ENCODE data around the gene PCDHGA7.
"Not testable (repeated sequence)": the region's sequence is repeated elsewhere in the genome, so short reads cannot be mapped to it uniquely, and the experiment has no call there.

The PCDHGA7 gene

DNA sequence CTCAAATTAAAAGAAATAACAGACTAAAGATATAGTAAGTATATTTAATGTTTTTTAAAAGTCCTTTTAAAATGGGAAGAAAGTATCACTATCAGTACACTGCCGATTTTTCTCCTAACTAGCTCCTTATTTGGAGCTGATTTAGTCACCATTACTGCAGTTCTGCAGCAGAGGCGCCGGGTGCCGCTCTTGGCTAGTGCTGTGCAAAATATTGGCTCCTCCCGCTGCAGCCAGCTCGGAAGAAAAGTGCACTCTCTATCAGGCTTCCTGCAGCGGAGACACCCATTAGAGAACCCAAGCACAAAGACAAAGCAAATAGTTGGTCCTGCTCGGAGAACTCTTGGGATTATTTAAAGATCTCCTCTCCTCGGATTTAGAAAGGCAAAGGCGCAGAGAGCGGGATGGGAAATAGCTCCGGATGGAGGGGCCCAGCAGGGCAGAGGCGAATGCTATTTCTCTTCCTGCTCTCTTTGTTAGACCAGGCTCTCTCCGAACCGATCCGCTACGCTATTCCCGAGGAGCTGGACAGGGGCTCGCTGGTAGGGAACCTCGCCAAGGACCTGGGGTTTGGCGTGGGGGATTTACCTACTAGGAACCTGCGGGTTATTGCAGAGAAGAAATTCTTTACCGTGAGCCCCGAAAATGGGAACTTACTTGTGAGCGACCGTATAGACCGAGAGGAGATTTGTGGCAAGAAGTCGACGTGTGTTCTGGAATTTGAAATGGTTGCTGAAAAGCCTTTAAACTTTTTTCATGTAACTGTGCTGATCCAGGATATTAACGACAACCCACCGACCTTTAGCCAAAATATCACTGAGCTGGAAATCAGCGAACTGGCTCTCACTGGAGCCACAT is 12.3 kb upstream of the PCDHGA7 start, which contains the start of gene PCDHGB3:
Gene PCDHGB3 (plus strand): TSS at position 249 of the 855 bp plus-strand sequence. CDS start 153 bp downstream, at position 402.
- no peak for DNase-seq

DNA sequence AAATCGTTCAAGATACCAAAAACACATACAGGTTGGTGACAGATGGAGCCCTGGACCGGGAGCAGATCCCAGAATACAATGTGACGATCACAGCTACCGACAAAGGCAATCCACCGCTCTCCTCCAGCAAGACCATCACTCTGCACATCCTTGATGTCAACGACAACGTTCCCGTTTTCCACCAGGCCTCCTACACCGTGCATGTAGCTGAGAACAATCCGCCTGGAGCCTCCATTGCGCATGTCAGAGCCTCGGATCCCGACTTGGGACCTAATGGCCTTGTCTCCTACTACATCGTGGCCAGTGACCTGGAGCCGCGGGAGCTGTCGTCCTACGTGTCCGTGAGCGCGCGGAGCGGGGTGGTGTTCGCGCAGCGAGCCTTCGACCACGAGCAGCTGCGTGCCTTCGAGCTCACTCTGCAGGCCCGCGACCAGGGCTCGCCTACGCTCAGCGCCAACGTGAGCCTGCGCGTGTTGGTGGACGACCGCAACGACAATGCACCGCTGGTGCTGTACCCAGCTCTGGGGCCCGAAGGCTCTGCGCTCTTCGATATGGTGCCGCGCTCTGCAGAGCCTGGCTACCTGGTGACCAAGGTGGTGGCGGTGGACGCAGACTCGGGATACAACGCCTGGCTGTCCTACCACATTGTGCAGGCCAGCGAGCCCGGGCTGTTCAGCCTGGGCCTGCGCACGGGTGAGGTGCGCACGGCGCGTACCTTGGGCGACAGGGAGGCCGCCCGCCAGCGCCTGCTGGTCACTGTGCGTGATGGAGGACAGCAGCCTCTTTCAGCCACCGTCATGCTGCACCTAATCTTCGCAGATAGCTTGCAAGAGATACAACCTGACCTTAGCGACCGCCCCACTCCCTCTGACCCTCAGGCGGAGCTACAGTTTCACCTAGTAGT is 10.7 kb upstream of the PCDHGA7 start:
- DNase-seq, result no peak

- no peak for DNase-seq
These were observed 8.7 kb upstream of the PCDHGA7 start, which contains the start of gene PCDHGA6 for GRCh38 chr5:141373673-141374317. TSS of gene PCDHGA6 (plus strand) at chr5:141373891. CDS start at chr5:141374084, 193 bp downstream.

DNA sequence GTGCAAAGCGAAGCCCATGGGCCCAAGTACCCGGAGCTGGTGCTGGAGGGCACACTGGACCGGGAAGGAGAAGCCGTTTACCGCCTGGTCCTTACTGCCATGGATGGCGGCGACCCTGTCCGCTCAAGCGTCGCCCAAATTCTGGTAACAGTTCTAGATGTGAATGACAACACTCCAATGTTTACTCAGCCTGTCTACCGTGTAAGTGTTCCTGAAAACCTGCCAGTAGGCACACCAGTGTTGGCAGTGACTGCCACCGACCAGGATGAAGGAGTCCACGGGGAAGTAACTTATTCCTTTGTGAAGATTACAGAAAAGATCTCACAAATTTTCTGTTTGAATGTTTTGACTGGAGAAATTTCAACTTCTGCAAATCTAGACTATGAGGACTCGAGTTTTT is 7.9 kb upstream of the PCDHGA7 start:
- no peak for DNase-seq

- not testable (repeated sequence) for DNase-seq
These were observed 6.9 kb upstream of the PCDHGA7 start for GRCh38 chr5:141375444-141376155.

GRCh38 chr5:141383345-141383744 is 803 bp downstream of the PCDHGA7 start:
- no peak for DNase-seq

DNA sequence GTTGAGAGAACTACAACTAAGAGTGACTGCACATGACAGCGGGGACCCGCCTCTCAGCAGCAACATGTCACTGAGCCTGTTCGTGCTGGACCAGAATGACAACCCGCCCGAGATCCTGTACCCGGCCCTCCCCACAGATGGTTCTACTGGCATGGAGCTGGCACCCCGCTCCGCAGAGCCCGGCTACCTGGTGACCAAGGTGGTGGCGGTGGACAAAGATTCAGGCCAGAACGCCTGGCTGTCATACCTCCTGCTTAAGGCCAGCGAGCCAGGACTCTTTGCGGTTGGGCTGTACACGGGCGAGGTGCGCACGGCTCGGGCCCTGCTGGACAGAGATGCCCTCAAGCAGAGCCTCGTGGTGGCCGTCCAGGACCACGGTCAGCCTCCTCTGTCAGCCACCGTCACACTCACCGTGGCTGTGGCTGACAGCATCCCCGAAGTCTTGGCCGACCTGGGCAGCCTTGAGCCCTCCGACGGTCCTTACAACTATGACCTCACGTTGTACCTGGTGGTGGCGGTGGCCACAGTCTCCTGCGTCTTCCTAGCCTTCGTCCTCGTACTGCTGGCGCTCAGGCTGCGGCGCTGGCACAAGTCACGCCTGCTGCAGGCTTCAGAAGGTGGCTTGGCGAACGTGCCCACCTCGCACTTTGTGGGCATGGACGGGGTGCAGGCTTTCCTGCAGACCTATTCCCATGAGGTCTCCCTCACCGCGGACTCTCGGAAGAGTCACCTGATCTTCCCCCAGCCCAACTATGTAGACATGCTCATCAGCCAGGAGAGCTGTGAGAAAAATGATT is 2.1 kb downstream of the PCDHGA7 start:
- DNase-seq, result no peak

DNA sequence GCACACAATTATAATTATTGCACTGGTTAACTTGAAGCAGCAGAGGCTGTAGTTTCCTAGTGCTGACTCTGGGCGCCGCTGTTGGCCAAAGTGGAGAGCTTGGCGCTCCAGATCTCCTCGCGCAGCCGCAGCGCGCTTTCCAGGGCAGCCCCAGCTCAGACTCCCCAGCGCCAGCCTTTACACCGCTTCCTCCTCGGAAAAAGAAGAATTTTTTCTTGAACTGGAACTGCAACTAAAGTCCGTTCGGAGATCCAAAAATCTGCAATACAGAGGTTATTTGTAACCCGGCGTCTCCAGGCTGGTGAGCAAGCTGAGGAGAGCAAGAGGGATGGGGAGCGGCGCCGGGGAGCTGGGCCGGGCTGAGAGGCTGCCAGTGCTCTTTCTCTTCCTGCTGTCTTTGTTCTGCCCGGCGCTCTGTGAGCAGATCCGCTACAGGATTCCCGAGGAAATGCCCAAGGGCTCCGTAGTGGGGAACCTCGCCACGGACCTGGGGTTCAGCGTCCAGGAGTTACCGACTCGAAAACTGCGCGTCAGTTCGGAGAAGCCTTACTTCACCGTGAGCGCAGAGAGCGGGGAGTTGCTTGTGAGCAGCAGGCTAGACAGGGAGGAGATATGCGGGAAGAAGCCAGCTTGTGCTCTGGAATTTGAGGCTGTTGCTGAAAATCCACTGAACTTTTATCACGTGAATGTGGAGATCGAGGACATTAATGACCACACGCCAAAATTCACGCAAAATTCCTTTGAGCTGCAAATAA is 5.2 kb downstream of the PCDHGA7 start, which contains the start of gene PCDHGB4:
Gene PCDHGB4 (plus strand): TSS at position 142 of the 755 bp plus-strand sequence. CDS start 187 bp downstream, at position 329.
- not testable (repeated sequence) for DNase-seq

- no peak for DNase-seq
These were observed 6.1 kb downstream of the PCDHGA7 start for GRCh38 chr5:141388661-141389060.

DNA sequence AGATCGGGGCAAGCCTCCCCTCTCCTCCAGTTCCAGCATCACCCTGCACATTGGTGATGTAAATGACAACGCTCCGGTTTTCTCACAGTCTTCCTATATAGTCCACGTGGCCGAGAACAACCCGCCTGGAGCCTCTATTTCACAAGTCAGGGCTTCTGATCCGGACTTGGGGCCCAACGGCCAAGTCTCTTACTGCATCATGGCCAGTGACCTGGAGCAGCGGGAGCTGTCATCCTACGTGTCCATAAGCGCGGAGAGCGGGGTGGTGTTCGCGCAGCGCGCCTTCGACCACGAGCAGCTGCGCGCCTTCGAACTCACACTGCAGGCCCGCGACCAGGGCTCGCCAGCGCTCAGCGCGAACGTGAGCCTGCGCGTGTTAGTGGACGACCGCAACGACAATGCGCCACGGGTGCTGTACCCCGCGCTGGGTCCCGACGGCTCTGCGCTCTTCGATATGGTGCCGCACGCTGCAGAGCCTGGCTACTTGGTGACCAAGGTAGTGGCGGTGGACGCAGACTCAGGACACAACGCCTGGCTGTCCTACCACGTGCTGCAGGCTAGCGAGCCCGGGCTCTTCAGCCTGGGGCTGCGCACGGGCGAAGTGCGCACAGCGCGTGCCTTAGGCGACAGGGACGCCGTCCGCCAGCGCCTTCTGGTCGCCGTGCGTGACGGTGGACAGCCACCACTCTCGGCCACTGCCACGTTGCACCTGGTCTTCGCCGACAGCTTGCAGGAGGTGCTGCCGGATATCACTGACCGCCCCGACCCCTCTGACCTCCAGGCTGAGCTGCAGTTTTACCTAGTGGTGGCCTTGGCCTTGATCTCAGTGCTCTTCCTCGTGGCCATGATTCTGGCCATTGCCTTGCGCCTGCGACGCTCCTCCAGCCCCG is 6.9 kb downstream of the PCDHGA7 start:
- no peak for DNase-seq

DNA sequence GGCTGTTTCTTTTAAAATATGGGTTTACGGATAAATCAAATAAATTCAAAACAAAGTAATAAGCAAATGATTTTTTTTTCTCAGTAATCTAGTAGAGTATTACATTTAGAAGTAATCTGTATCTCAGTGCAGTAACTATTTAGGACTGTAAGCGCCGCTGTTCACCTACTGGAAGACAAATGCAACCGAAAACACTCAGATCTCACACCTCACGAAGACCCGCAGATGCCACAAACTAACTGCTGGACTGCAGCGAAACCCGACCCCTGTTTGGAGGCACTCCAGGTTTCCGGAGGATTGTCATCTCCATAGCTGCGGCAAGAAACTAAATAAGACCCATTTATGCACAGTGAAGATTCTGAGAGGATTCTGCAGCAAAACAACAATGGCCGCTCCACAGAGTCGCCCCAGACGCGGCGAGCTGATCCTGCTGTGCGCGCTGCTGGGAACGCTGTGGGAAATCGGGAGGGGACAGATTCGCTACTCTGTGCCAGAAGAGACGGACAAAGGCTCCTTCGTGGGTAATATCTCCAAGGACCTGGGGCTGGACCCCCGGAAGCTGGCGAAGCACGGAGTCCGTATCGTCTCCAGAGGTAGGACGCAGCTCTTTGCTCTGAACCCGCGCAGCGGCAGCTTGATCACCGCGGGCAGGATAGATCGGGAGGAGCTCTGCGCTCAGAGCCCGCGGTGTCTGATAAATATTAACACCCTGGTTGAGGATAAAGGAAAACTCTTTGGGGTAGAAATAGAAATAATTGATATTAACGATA is 10.1 kb downstream of the PCDHGA7 start, which contains the start of gene PCDHGA8:
Gene PCDHGA8 (plus strand): TSS at position 205 of the 770 bp plus-strand sequence. CDS start 181 bp downstream, at position 386.
- DNase-seq, result no peak

DNA sequence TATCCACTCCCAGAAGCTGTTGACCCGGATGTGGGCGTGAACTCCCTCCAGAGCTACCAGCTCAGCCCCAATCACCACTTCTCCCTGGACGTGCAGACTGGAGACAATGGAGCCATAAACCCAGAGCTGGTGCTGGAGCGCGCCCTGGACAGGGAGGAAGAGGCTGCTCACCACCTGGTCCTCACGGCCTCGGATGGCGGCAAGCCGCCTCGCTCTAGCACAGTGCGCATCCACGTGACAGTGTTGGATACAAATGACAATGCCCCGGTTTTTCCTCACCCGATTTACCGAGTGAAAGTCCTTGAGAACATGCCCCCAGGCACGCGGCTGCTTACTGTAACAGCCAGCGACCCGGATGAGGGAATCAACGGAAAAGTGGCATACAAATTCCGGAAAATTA is 10.7 kb downstream of the PCDHGA7 start:
- no peak for DNase-seq

DNA sequence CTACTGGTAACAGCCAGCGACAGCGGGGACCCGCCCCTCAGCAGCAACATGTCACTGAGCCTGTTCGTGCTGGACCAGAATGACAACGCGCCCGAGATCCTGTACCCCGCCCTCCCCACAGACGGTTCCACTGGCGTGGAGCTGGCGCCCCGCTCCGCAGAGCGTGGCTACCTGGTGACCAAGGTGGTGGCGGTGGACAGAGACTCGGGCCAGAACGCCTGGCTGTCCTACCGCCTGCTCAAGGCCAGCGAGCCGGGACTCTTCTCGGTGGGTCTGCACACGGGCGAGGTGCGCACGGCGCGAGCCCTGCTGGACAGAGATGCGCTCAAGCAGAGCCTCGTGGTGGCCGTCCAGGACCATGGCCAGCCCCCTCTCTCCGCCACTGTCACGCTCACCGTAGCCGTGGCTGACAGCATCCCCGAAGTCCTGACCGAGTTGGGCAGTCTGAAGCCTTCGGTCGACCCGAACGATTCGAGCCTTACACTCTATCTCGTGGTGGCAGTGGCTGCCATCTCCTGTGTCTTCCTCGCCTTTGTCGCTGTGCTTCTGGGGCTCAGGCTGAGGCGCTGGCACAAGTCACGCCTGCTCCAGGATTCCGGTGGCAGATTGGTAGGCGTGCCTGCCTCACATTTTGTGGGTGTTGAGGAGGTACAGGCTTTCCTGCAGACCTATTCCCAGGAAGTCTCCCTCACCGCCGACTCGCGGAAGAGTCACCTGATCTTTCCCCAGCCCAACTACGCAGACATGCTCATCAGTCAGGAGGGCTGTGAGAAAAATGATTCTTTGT is 12.1 kb downstream of the PCDHGA7 start:
- not testable (repeated sequence) for DNase-seq

DNA sequence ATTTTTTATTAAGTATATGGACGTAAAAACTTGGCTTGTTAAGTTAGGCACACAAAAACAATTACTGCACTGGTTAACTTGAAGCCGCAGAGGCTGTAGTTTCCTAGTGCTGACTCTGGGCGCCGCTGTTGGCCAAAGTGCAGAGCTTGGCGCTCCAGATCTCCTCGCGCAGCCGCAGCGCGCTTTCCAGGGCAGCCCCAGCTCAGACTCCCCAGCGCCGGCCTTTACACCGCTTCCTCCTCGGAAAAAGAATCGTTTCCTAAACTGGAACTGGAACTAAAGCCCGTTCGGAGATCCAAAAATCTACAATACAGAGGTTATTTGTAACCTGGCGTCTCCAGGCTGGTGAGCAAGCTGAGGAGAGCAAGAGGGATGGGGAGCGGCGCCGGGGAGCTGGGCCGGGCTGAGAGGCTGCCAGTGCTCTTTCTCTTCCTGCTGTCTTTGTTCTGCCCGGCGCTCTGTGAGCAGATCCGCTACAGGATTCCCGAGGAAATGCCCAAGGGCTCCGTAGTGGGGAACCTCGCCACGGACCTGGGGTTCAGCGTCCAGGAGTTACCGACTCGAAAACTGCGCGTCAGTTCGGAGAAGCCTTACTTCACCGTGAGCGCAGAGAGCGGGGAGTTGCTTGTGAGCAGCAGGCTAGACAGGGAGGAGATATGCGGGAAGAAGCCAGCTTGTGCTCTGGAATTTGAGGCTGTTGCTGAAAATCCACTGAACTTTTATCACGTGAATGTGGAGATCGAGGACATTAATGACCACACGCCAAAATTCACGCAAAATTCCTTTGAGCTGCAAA is 15.4 kb downstream of the PCDHGA7 start, which contains the start of gene PCDHGB5:
Gene PCDHGB5 (plus strand): TSS at position 192 of the 796 bp plus-strand sequence. CDS start 181 bp downstream, at position 373.
- peak in 1 of 2 experiments; percentile 19 for DNase-seq

DNA sequence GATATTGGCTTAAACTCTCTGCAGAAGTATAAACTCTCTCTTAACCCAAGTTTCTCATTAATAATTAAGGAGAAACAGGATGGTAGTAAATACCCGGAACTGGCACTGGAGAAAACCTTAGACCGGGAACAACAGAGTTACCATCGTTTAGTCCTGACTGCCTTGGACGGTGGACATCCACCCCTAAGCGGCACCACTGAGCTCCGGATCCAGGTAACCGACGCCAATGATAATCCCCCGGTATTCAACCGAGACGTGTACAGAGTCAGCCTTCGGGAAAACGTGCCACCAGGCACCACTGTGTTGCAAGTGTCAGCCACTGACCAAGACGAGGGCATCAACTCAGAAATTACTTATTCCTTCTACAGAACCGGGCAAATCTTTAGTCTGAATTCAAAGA is 16.1 kb downstream of the PCDHGA7 start:
- DNase-seq, result no peak

- no peak for DNase-seq
These were observed 17.2 kb downstream of the PCDHGA7 start for GRCh38 chr5:141399555-141400258.
